HCT116 (cell line): ENCODE data around the gene SLC35B2. TPM values are rescaled to one million over a fixed set of nuclear protein-coding genes. Genes with fewer than 3 reads are reported as not detected.
A peak's percentile ranks its signal among the peaks of the same experiment; 100 is the strongest.

Experiments used
- ATAC-seq: fragments of 200-7000 bp; cut with Tn5 transposase; 2 replicates; pipeline ENCODE4 v1.9.1; 2020; ENCODE audit warnings: mild to moderate bottlenecking, moderate library complexity
- BruUV-seq: library from RNA; stranded (reverse); fragments of 400-500 nt; replicated peaks from 2 replicates; lab custom pipeline; 2021; lab: Mats Ljungman, UMichigan
- CTCF ChIA-PET: fragments of 300-600 bp; sonication (Branson Sonifier 250); formaldehyde crosslinking; loops from one replicate; lab custom pipeline; 2021; ENCODE audit warnings: antibody characterized with exemption; lab: Charles Lee
- POLR2A ChIA-PET: fragments of 300-600, 350-600 bp; sonication (Branson Sonifier 250); formaldehyde crosslinking; loops from one replicate; lab custom pipeline; 2021; ENCODE audit warnings: antibody characterized with exemption; lab: Charles Lee
- RAD21 ChIA-PET, 2 experiments: fragments of 300-600 bp; sonication (Branson Sonifier 250); formaldehyde crosslinking; loops; one replicate each; lab custom pipeline; 2023; ENCODE audit warnings: low total read pairs in 2 of 2; ENCODE audit not compliant: uncharacterized antibody in 2 of 2, unreplicated experiment in 2 of 2, low non-redundant PET in 1 of 2; lab: Charles Lee
- DNase-seq: peaks from one replicate; pipeline ENCODE4 v3.0.0-alpha.2; 2010; ENCODE audit warnings: low read depth, low spot score
- H2AFZ ChIP-seq: fragments of 200-600 bp; shearing (Covaris generic), sonication (generic); 2 replicates; pipeline ENCODE4 v1.6.1; 2017; ENCODE audit warnings: low read depth, mixed run types, mixed read lengths, antibody characterized with exemption, low read length; ENCODE audit not compliant: poor library complexity, severe bottlenecking
- H3K27ac ChIP-seq: 2 replicates; pipeline ENCODE4 v1.5.1; 2012; ENCODE audit warnings: low read depth, low read length
- H3K27me3 ChIP-seq: fragments of 200-600 bp; sonication (generic); 2 replicates; pipeline ENCODE4 v1.6.1; 2016; ENCODE audit warnings: mixed run types, low read length, mixed read lengths; ENCODE audit not compliant: insufficient read depth
- H3K36me3 ChIP-seq, 2 experiments: fragments of 200-500 bp in 1 of 2; fragments of 200-600 bp in 1 of 2; sonication (Bioruptor generic) in 1 of 2; sonication (generic) in 1 of 2; 2 replicates each; pipeline versions ENCODE4 v1.5.1 to v1.6.1; 2014 to 2016; ENCODE audit warnings: low read length in 2 of 2, inconsistent platforms in 1 of 2, mixed read lengths in 1 of 2, mixed run types in 1 of 2; ENCODE audit not compliant: insufficient read depth in 2 of 2, control insufficient read depth in 1 of 2
- H3K4me1 ChIP-seq, 2 experiments: fragments of 200-600 bp in 1 of 2; sonication (generic) in 1 of 2; 2 replicates each; pipeline versions ENCODE4 v1.5.1 to v1.6.1; 2012 to 2017; ENCODE audit warnings: low read length in 2 of 2, inconsistent platforms in 1 of 2, mild to moderate bottlenecking in 1 of 2, mixed read lengths in 1 of 2, mixed run types in 1 of 2, moderate library complexity in 1 of 2; ENCODE audit not compliant: insufficient read depth in 2 of 2, control insufficient read depth in 1 of 2
- H3K4me2 ChIP-seq: fragments of 200-600 bp; sonication (generic); 2 replicates; pipeline ENCODE4 v1.6.1; 2017; ENCODE audit warnings: mixed run types, low read length, mixed read lengths
- H3K4me3 ChIP-seq, 2 experiments: fragments of 200-600 bp in 1 of 2; sonication (generic) in 1 of 2; replicated peaks in 1 of 2; 2 replicates each; pipeline ENCODE4 v1.5.1; 2011 to 2016; ENCODE audit warnings: low read length in 2 of 2, control low read depth in 1 of 2, low read depth in 1 of 2, mild to moderate bottlenecking in 1 of 2, mixed read lengths in 1 of 2, mixed run types in 1 of 2
- H3K79me2 ChIP-seq: fragments of 200-600 bp; sonication (generic); 2 replicates; pipeline ENCODE4 v1.6.1; 2017; ENCODE audit warnings: mild to moderate bottlenecking, mixed run types, low read length, moderate library complexity, mixed read lengths; ENCODE audit not compliant: insufficient read depth
- H3K9ac ChIP-seq: fragments of 200-600 bp; sonication (generic); 2 replicates; pipeline ENCODE4 v1.6.1; 2016; ENCODE audit warnings: low read length, mixed read lengths
- H3K9me2 ChIP-seq: fragments of 200-600 bp; sonication (generic), shearing (Covaris generic); 2 replicates; pipeline ENCODE4 v1.6.1; 2017; ENCODE audit warnings: mixed run types, mild to moderate bottlenecking, moderate library complexity; ENCODE audit not compliant: insufficient read depth
- H3K9me3 ChIP-seq, 2 experiments: fragments of 200-500 bp in 1 of 2; fragments of 200-600 bp in 1 of 2; sonication (Bioruptor generic) in 1 of 2; sonication (generic) in 1 of 2; 2 replicates each; pipeline ENCODE4 v1.6.1; 2014 to 2017; ENCODE audit warnings: low read length in 2 of 2, mixed read lengths in 2 of 2, inconsistent platforms in 1 of 2, low read depth in 1 of 2, mild to moderate bottlenecking in 1 of 2, mixed run types in 1 of 2, moderate library complexity in 1 of 2; ENCODE audit not compliant: control insufficient read depth in 1 of 2, insufficient read depth in 1 of 2
- H4K20me1 ChIP-seq: fragments of 200-600 bp; sonication (generic), shearing (Covaris generic); 2 replicates; pipeline ENCODE4 v1.6.1; 2017; ENCODE audit warnings: mixed run types, mild to moderate bottlenecking, moderate library complexity; ENCODE audit not compliant: insufficient read depth
- CEBPB ChIP-seq: IDR thresholded peaks from 2 replicates; pipeline ENCODE4 v1.6.1; 2012; ENCODE audit warnings: low read depth
- ELF1 ChIP-seq: IDR thresholded peaks from 2 replicates; pipeline ENCODE4 v1.6.1; 2012; ENCODE audit warnings: low read depth, borderline replicate concordance
- SRF ChIP-seq: IDR thresholded peaks from 2 replicates; pipeline ENCODE4 v1.6.1; 2012; ENCODE audit warnings: low read depth
- ZNF274 ChIP-seq: fragments of 200-500 bp; sonication (Bioruptor generic); IDR thresholded peaks from 2 replicates; pipeline ENCODE4 v1.6.1; 2014; ENCODE audit warnings: mild to moderate bottlenecking, low read depth, low read length, inconsistent platforms
- intact Hi-C: fragments of 100-400 bp; cut with micrococcal nuclease; formaldehyde crosslinking; loops from 2 replicates; pipeline ENCODE4 v1.10.0; 2022
- total RNA-seq: library from RNA; stranded (reverse); gene quantifications from one replicate; pipeline ENCODE4 v1.2.1, GENCODE V29; 2021; ENCODE audit not compliant: unreplicated experiment

SLC35B2 gene
- total RNA-seq, 1 experiment from 2014 or later, result 50.5 TPM

DNA sequence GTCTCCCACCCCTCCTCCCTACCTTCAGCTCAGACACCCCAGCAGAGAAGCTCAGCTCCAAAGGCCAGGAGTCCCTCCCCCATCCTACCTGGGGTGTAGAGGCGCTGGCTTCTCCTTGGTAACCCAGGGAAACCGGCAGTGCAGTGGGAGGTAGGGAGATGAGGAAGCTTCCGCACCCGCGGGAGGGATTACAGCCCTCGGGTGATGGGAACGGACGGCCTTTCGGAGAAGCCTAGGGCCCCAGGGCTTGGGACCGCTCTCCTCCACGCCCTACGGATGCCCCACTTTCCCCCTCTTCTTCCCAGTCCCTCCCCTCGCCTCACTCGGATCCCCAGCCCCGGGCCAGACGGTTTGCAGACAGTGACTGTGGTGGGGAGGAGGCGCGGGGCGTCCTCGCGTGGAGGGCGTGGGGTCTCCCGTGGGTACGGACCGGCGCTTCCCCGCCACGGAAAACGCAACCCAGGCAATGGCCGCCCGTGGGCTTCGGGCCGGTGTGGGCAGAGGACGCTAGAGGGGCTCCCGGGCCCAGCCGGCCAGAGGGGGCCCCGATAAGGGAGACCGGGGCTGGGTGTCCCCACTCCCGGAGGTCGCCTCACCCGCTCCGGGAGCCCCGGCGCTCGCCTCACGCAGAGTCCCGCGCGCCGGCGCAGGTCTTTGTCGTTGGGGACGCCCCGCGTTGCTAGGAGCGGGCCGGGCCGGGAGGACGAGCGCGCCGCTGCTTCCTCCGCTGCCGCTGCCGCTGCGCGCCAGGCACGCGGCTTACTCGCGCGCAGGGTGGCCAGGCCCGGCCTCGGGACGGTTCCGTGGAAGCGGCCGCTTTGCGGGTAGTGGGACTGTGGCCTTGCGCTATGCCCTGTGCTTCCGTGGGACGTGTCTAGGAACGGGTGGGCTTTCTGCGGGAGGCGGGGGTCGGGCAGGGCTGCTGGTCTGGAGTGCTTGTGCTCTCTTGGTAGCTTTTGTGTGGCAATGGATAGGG, 40.0 kb upstream of the SLC35B2 start (continued):
- no peak for TF ChIP-seq SRF

DNA sequence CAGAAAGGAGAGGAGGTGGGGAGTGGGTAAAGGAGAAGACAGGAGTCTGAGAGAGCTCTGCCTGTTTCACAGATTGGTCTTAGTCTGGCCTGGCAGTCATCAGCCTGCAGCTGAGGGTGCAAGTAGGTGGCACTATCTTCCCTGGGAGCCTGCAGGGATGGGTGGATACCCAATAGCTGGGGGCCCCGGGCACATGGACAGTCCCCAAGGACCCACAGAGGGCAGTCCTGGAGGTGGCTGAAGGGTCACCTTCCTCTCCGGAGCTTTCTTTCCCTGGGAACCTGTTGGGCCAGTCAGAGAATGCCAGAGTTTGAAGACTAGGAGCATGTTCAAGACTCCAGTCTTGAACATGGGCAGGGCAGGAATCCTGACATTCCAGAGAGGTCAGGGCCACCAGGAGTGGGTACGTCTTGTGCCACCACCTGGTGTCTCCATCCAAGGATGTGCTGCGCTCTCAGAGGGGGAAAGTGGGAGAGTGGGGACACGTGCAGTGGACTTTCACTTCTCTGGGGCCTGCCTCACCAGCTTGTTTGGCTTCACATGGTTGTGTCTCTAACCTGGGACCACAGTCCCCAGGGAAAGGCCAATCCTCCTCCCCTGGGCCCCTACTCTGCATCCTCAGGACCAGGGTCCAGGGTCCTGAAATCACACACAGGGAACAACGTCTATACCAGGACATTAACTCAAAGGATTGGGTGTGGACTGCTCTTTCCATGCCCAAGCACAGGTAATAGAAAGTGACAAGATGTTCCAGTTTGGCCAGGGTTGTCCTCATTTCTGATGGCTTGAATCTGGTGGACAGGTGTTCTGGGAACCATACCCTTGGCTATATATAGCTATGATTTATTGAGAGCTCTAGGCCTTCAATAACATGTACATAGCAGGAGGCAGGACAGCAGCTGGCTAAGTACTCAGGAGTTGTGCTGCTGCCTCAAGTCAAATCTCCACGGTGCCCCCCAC, 37.8 kb upstream of the SLC35B2 start:
- intact Hi-C loops, result no loop called here
- Histone ChIP-seq H3K9me3 (no peaks in the 10 kb centered on the region), H3K4me2 (peak overlapping the region; percentile 19; the same call in 1 of the 2 replicates), H3K9me2 (no peaks in the 10 kb centered on the region), H3K4me1 (peaks cover 4 to 9% of the 10 kb centered on the region in 2 experiments; a peak in 3 of 4 replicates), H3K36me3 (no peaks in the 10 kb centered on the region), H3K27ac (no peak overlapping the region), H3K4me3 (no peak overlapping the region), H4K20me1 (no peaks in the 10 kb centered on the region), H2AFZ (no peak overlapping the region), H3K79me2 (no peaks in the 10 kb centered on the region), H3K27me3 (no peaks in the 10 kb centered on the region; the same call in 1 of the 2 replicates), H3K9ac (no peak overlapping the region)
- CTCF ChIA-PET, result interaction anchor here (1.0 to 2.9 kb wide), 3 partner anchors 10 to 27 kb away, joined by 3 to 16 read pairs (median 6); partner anchors contain the start of gene AARS2
- no TSS peak for BruUV-seq
- POLR2A ChIA-PET, result no interaction called here
- no peak for TF ChIP-seq ZNF274
- no peak for TF ChIP-seq CEBPB
- TF ChIP-seq ELF1, result no peak
- DNase-seq (no peak), ATAC-seq (peak; percentile 23; the same call in 1 of the 2 replicates)
- RAD21 ChIA-PET, result interaction anchor here in 1 of 2 experiments (1.2 kb wide), 1 partner anchor 27 kb away, joined by 3 read pairs; no protein-coding TSS in a partner anchor
